Measurements from ENCODE around the gene ATG16L1. TPM values are rescaled to one million over a fixed set of nuclear protein-coding genes. Genes with fewer than 3 reads are reported as not detected.

Gene ATG16L1
- total RNA-seq, 1 donor from 2014 or later, result 18.4 TPM

DNA sequence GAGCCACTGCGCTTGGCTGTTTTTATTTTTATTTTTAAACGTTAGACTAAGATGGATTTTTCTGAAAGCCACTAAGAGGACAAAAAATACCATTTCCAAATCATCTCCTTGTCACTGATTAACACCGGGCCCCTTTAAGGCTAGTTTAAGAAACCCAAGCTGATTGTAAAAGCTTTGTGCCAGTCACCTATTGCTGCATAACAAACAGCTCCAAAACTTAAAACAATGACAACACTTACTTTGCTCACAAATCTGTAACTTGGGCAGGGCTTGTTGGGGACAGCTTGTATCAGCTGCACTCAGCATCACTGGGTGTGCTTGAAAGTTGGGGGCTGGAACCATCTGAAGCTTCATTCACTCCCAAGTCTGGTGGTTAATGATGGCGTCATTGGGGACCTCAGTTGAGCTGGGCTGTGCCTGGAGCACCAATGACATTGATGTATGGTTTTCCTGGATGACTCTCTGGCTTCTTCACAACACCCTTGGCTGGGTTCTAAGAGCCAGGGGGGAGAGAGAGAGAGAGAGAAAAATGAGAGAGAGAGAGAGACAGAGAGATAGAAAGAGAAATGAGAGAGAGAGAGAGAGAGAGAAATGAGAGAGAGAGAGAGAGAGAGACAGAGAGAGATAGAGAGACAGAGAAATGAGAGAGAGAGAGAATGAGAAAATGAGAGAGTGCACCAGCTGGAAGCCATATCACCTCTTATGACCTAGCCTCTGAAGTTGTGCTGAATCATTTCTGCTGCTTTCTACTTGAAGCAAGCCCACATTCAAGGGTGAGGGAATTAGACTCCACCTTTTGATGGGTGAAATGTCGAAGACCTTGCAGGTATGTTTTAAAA is 26.0 kb upstream of the ATG16L1 start:
- intact Hi-C loops (cut with micrococcal nuclease), result no loop called here
- DNase-seq, result no peak
- ATAC-seq, result no peak

DNA sequence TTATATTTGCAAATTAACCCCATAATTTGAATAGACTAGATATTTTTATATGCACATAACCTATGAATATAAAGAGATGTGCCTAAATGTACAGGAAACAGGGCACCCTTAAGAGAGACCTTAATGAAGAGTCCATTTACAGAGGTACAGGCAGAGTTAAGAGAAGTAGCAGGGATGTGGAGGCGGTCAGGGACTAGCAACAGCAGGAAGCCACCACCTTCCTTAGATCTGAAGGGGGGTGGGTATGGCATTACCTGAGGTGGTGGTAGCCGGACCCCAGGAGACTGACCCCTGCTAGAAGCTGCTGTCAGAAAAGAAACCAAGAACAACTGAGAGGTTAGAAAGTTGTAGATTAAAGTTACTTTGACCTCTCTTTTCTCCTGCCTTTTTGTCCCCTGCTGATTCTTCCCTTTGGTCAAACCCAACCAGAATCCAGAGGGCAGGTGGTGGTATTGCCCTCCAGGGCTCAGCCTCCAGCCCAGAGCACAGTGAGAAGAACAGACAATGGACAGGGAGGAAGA is 24.9 kb upstream of the ATG16L1 start:
- DNase-seq (no peak), ATAC-seq (no peak)
- intact Hi-C loops (cut with micrococcal nuclease), result no loop called here

DNA sequence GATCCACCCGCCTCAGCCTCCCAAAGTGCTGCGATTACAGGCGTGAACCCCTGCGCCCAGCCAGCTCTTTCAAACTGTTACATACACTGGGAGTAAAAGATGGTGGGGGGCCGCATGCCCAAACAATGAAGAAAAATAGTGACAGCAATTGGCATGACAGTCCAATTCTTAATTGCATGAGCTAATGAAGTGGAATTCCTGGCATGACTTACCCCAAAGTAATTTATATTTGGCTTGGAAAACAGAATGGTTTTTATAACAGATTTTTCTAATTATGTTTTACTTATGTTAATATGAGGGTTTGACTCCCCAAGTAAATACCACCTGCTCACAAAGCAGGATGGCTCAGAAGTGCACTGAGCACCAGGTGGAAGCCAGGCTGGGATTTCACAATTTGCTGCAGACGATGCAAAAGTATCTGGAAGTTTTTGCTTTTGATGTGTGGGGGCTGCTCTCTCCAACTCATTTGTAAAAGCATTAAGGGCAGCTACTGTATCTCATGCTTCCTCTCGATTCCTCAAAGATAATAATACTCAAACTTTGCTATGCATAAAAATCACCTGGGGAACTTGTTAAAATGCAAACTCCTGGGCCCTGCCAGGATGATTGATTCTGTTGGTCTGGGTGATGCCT is 24.0 kb upstream of the ATG16L1 start:
- DNase-seq, result no peak
- intact Hi-C loops (cut with micrococcal nuclease), result no loop called here
- no peak for ATAC-seq

DNA sequence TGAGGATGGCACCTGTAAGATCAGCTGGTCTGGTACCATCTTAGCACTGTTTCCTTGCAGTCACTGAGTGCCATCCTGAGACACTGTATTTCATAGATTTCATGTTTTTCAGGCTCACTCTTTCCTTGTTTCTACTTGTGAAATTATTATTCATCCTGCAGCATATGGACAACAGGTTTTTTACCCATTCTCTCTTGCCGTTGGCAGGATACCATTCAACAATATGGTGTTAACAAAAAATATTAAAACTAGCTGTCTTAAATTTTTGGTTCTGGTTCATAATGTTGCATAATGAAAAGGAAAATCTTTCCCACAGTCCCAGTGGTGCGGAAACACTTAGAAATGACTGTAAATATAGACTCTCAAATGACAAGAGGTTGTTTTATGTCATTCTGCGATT is 23.1 kb upstream of the ATG16L1 start:
- DNase-seq (no peak), ATAC-seq (no peak)
- intact Hi-C loops (cut with micrococcal nuclease), result no loop called here

DNA sequence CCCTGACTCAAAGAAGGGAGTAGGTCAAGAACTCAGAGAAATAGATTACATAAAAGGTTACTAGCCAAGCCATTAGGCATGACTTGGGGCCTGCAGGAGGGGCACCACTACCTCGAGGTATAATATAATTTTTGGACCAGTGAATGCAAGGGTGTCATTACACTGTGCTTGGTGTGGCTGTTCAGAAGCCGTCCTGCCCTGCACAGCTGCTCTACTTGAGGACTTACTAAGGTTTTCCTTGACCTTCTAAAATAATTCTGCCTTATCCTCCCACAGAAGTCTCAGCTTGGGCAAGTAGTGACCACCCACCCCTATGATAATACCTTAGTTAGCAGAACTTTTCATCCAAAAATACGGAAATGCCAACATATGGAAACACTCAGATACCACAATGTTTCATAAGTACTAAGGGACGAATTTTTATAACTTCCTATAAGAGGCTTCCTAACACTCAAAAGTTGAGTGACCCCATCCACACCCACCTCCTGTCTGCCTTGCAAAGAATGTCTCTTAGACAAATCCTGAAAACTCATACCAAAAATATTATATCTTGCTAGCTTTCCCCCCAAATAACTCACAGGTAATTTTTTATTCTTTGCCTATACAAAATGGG is 17.7 kb upstream of the ATG16L1 start:
- no peak for ATAC-seq
- no peak for DNase-seq
- intact Hi-C loops (cut with micrococcal nuclease), result no loop called here

DNA sequence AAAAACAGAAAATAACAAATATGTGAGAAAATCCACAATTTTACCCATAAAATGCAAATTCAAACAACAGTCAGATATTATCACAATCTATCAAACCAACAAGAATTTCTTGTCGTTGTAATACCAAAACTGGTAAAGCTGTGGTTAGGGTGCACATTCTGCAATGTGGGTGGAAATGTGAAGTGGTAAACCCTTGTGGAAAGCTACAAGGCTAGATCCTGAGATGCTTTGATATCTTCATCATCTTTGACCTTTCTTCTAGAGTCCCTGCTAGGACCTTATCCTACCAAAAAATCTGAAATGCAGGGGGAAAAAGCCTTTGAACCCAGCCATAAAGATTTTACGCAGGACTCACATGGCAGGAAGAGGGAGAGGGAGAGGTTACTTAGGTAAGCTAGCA is 17.2 kb upstream of the ATG16L1 start:
- intact Hi-C loops (cut with micrococcal nuclease), result no loop called here
- no peak for DNase-seq
- ATAC-seq, result no peak

DNA sequence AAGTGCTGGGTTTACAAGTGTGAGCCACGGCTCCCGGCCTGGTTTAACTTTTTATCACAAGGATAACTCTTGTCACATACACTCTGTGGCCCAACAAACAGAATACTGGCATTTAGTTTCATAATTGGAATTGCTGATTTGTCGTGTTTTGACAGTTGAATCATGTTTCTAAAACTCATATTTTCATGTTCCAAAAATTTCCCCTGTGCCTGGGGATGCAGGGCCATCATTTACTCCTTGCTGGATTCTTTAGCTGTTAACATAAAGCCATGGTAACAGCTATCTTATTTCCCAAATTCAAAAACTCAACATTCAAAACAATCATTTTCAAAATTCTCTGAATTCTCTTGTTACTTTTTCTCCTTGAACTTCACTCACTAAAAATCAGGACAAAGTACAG is 16.5 kb upstream of the ATG16L1 start:
- intact Hi-C loops (cut with micrococcal nuclease), result no loop called here
- DNase-seq (no peak), ATAC-seq (no peak)

DNA sequence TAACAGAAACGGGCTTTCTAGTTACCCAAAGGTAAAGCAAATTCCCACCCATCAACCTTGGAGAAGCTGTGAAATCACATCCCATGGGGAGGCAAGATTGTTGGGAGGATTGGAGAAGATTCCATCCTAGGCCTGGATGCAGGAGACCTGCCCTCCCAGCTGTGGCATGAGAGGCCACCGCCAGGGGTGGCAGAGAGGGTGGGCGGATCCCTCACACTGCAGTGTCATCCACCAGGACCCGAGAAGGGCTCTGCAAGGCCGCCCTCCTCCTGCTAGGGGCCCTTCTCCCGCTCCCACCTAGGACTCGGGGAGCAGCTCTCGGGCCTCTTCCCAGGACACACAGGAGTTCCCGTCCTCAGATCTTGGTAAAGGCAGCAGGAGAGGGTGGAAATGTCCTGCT is 15.5 kb upstream of the ATG16L1 start:
- DNase-seq (no peak), ATAC-seq (no peak)
- intact Hi-C loops (cut with micrococcal nuclease), result no loop called here

DNA sequence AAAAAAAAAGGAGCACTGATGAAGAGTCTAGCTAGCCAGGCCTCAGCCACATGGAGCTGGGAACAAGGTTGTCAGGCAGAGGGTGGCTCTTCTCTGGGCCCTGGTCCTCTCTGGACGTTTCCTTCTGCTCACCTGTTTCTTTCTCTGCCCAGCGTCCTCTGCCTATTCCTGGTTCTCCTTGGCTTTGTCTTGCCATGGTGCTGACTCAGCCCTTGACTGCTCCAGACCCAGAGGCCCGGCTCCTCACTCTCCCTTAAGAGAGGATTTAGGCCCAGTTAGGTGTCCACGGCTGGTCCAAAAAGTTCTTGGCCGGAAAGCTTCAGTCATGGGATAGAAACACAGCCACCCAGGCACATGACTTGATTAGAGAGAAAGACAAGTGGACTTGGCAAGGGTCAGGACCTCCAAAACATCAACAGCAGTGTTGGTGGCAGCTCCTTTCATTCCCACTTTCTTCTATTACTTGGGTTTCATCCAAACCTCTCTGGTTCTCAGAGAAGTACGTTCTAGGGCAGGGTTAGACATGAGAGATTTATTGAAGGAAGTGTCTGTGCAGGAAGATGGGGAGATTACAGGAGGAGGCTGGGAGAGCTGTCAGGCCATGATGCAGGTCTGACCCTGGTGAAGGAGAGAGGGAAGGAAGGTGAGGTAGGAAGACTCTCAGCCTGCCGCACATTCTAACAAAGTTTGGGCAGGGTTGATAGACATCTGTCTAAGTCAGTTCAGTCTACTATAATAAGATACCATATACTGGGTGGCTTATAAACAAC is 14.5 kb upstream of the ATG16L1 start:
- no peak for DNase-seq
- intact Hi-C loops (cut with micrococcal nuclease), result no loop called here
- no peak for ATAC-seq

DNA sequence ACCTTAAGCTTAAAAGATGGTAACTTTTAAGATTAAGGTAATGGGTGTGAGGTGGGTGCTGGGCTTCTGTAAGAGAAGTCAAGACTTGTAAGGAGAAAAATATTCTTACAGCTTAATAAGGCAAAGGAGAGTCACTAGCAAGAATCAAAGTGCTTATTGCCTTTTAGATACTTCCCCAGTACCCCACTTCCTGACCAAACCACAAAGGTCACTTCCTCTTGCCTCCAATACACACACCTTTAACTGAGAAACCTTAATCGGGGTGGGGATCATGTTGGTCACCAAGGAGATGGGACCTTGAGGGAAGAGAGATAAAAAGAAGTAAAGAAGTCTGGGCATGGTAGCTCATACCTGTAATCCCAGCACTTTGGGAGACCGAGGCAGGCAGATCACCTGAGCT is 10.6 kb upstream of the ATG16L1 start:
- intact Hi-C loops (cut with micrococcal nuclease), result loop anchor here (10.0 kb wide), 1 partner anchor 146 kb away; no protein-coding TSS in a partner anchor
- ATAC-seq (no peak), DNase-seq (no peak)

DNA sequence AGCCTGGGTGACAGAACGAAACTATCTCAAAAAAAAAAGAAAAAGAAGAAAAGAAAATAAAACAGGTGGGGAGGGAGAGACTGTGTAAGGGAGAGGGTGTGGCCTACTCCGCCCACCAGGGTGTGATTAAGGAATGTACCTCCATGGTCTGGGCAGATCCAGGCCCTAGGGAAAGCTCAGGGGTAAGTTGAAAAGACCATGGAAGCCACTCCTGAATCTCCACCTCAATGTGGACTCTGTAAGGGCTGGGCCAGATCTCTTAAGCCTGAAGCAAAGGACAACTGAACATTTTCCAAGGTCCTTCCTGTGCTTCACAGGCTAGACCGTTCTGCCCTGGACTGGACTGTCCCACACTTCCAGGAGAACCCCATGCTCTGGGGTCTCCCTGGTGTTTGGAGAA is 9.7 kb upstream of the ATG16L1 start:
- ATAC-seq (peak; percentile 54), DNase-seq (no peak)
- intact Hi-C loops (cut with micrococcal nuclease), result loop anchor here (10.0 kb wide), 1 partner anchor 147 kb away; no protein-coding TSS in a partner anchor

DNA sequence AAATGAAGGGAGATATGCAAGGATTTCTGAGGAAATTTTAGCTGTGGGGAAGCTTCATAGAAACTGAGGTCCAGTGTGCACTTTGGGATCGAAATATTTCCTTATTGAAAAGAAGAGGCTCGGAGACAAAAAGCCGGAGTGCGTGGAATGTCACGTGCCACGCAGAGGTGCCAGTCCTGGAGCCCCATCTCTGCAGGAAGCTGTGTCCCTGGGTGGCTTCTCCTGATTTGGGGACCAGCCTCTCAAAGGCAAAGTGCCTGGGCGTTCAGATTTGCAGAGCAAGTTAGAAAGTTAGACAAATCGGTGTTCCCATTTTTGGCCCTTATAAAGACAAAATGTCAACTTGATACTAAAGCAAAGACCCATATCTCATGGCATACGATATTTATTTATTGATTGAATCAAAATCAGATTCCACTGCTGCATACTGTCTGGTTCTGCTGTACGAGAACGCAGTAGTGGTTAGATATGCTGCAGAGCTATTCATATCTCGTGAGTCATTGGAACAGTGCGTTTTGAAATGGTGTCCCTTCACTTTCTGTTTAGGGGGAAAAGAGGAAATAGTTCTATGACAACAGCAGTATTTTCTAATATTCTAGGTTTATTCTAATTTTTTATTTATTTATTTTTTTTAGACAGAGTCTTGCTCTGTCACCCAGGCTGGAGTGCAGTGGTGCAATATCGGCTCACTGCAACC is 9.1 kb upstream of the ATG16L1 start:
- DNase-seq (no peak), ATAC-seq (peak; percentile 93)
- intact Hi-C loops (cut with micrococcal nuclease), result loop anchor here (10.0 kb wide), 1 partner anchor 148 kb away; no protein-coding TSS in a partner anchor

DNA sequence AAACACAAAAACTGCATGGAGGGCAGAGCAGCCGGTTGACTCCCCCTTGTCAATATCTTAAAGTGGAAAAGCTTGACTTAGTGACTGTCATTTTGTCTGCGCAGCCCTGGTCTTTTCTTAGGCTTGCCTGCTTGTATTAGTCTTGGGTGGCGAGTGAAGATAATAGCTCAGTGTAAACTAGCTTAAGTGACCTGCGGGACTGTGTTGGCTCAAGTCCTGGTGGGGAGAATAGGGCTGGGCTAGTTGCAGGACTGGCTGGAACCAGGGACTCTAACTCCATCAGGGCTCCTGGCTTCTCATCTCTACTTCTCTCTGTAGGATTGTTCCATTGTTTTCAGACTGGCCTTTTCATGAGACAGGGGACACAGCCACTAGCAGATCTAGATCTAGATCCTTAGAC is 8.1 kb upstream of the ATG16L1 start:
- intact Hi-C loops (cut with micrococcal nuclease), result loop anchor here (10.0 kb wide), 1 partner anchor 149 kb away; no protein-coding TSS in a partner anchor
- DNase-seq (no peak), ATAC-seq (peak; percentile 42)

DNA sequence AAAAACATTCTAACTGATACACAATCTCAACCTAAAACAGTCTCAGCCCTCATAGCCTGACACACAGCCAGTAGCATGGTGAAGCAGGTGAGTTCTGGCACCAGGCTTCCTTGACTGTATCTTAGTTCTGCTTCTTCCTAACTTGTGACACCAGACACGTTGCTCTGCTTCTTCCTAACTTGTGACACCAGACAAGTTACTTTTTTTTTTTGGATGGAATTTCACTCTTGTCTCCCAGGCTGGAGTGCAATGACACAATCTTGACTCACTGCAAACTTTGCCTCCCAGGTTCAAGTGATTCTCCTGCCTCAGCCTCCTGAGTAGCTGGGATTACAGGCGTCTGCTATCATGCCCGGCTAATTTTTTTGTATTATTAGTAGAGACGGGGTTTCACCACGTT is 6.7 kb upstream of the ATG16L1 start:
- ATAC-seq (no peak), DNase-seq (no peak)
- intact Hi-C loops (cut with micrococcal nuclease), result loop anchor here (10.0 kb wide), 1 partner anchor 150 kb away; no protein-coding TSS in a partner anchor

DNA sequence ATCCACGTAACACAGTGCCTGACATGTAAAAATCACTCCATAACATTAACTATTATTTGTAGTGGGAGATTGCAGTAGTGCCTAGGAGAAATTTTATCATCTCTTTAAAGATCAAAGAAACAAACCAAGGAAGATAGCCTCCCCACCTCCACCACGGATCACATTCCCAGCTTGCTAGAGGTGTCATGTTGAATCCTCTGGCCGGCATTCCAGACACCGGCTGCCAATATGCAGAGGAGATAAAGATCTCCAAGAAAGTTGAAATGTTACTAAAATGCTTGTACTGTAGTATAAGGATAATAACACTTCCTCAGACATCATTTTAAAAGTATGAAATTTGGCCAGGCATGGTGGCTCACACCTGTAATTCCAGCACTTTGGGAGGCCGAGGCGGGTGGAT is 6.1 kb upstream of the ATG16L1 start:
- ATAC-seq (no peak), DNase-seq (no peak)
- intact Hi-C loops (cut with micrococcal nuclease), result loop anchor here (10.0 kb wide), 1 partner anchor 151 kb away; no protein-coding TSS in a partner anchor

DNA sequence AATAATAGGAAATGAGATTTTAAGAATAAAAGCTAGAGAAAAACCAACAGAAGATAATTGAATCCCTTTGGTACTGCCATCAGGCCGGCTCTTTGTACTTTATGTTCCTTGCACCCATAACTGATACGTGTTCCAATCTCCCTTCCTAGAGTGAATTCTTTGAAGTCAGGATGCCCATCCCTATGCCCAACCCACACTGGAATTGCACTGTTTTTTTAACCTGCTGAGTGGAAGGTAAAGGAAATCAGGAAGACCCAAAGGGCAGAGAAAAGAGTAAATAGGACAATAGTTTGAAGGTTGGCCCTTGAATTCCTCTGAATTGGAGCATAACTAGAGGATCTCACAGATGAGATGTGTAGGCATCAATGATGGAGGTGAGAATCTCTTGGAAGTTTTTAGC is 4.4 kb upstream of the ATG16L1 start:
- intact Hi-C loops (cut with micrococcal nuclease), result loop anchor here (10.0 kb wide), 1 partner anchor 152 kb away; no protein-coding TSS in a partner anchor
- DNase-seq (no peak), ATAC-seq (no peak)

DNA sequence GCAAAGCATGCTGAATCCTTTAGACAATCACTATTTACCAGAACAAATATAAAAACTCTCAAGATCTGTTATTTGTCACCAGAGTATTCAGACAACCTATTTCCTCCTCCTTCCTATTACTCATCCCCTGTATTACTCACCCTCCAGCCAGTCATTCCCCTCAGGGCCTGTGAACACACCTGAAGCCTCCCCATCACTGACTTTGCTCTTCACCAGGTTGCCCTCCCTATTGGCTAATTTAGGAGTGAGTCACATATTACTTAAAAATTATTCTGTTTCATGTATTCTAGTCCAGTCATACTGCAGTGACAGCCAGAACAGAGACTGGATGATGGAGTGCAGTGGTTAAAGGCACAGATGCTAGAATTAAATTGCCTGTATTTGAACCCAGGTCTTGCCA is 3.7 kb upstream of the ATG16L1 start:
- no peak for ATAC-seq
- intact Hi-C loops (cut with micrococcal nuclease), result loop anchor here (10.0 kb wide), 1 partner anchor 153 kb away; no protein-coding TSS in a partner anchor
- no peak for DNase-seq

DNA sequence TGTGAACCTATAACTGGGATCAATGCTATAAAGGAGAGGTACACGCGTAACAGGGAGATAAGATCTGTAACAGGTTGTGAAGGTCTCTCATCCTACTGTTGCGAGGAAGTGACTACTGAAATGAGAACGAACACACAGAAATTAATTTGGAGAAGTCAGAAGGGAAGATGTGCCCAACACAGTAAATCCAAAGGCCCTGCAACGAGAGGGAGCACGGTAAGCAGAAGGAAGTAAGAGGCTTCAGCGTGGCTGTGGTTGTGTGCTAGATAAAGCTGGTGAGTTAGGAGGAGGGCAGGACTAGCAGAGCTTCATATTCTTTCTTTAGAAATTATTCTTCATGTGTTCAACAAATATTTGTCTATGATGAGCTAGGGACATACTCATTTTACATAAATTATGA is 2.5 kb upstream of the ATG16L1 start:
- intact Hi-C loops (cut with micrococcal nuclease), result loop anchor here (10.0 kb wide), 1 partner anchor 154 kb away; no protein-coding TSS in a partner anchor
- no peak for ATAC-seq

More for the DNA sequence above, 2.5 kb upstream of the ATG16L1 start:
- DNase-seq, result no peak

Data from left ventricle myocardium superior (tissue), 1 donor.